Effector memory CD4-positive, alpha-beta T cell (primary cell): ENCODE measurements around the gene XYLT2.
"Not testable (repeated sequence)": the region's sequence is repeated elsewhere in the genome, so short reads cannot be mapped to it uniquely, and the experiment has no call there.

Source experiments
- DNase-seq, 3 donors: peaks; one replicate each; pipeline ENCODE4 v3.0.0-alpha.2; 2020
- H3K27ac ChIP-seq: 2 replicates; pipeline ENCODE4 v1.7.0; 2013; ENCODE audit warnings: mild to moderate bottlenecking, low read length, moderate library complexity; ENCODE audit not compliant: insufficient read depth, poor library complexity, severe bottlenecking
- H3K27me3 ChIP-seq: replicated peaks from 2 replicates; pipeline ENCODE4 v1.7.0; 2013; ENCODE audit warnings: mild to moderate bottlenecking, low read length; ENCODE audit not compliant: insufficient read depth, control insufficient read depth, poor library complexity, severe bottlenecking
- H3K36me3 ChIP-seq: 2 replicates; pipeline ENCODE4 v1.7.0; 2013; ENCODE audit warnings: mild to moderate bottlenecking, low read length, moderate library complexity; ENCODE audit not compliant: control insufficient read depth, insufficient read depth
- H3K4me1 ChIP-seq: 2 replicates; pipeline ENCODE4 v1.7.0; 2013; ENCODE audit warnings: low read length, mild to moderate bottlenecking; ENCODE audit not compliant: control insufficient read depth, insufficient read depth, poor library complexity, severe bottlenecking
- H3K4me3 ChIP-seq: 2 replicates; pipeline ENCODE4 v1.7.0; 2013; ENCODE audit warnings: low read length, low read depth, mild to moderate bottlenecking; ENCODE audit not compliant: insufficient read depth, poor library complexity, severe bottlenecking
- H3K9me3 ChIP-seq: 2 replicates; pipeline ENCODE4 v1.7.0; 2013; ENCODE audit warnings: mild to moderate bottlenecking, low read length, moderate library complexity; ENCODE audit not compliant: control insufficient read depth

The XYLT2 gene

DNA sequence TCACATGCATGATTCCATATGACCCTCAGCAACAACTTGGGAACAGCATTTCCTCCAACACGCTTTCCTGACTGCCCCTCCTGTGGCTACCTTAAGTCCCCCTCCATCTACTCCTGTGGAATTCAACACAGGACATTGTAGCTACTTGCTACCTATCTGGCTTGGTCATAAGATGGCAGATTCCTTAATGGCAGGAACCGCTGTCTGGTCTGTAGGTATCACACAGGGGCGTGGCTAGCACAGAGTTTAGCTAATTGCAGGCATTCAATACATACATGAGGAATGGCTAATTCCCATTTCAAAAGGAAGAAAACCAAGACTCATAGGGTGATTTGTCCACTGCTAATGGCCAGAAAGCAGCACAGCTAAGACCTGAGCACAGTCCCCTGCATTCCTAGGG lies 42.8 kb downstream of the XYLT2 start:
- Histone ChIP-seq H3K27me3 (no peaks in the 10 kb centered on the region), H3K4me1 (no peaks in the 10 kb centered on the region), H3K36me3 (peaks cover 93% of the 10 kb centered on the region), H3K4me3 (no peak overlapping the region), H3K9me3 (no peaks in the 10 kb centered on the region), H3K27ac (no peak overlapping the region)
- DNase-seq, result no peak

DNA sequence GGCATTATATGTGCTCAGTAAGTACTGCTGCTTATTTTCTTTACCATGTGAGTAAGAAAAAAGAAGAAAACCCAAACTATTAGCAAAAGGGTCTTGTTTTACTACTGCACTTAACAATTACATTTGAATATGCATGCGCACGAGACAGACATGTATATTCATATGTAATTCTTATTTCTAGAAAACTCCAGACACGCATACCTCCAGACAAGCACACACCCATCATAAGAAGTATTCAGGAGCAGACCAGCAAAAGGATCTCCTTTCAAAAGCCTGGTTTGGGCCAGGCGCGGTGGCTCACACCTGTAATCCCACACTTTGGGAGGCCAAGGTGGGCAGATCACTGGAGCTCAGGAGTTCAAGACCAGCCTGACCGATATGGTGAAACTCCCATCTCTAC lies 43.6 kb downstream of the XYLT2 start:
- H3K27ac ChIP-seq, result no peak overlapping the region
- H3K4me1 ChIP-seq, result no peaks in the 10 kb centered on the region
- DNase-seq, result no peak
- H3K27me3 ChIP-seq, result no peaks in the 10 kb centered on the region
- H3K9me3 ChIP-seq, result no peaks in the 10 kb centered on the region
- peaks cover 93% of the 10 kb centered on the region for H3K36me3 ChIP-seq
- H3K4me3 ChIP-seq, result no peak overlapping the region

DNA sequence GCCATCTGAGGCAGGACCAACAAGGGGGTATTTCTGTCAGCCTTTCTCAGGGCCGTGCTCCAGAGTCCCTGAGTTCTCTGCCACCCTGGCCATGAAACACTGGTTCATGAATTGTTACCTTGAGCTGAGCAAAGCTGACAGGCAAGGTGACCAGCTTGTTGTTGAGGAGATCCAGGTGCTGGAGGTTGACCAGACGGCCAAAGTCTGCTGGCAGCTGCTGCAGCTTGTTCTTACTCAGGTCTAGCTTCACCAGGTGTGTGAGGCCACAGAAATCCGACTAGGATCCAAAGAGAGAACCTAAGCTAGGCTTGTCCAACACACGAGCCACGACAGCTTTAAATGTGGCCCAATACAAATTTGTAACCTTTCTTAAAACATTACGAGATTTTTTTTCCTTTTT lies 46.7 kb downstream of the XYLT2 start:
- Histone ChIP-seq H3K4me1 (peaks cover 13% of the 10 kb centered on the region), H3K9me3 (no peaks in the 10 kb centered on the region), H3K36me3 (peaks cover 63% of the 10 kb centered on the region), H3K27me3 (no peaks in the 10 kb centered on the region), H3K4me3 (no peak overlapping the region), H3K27ac (no peak overlapping the region)
- DNase-seq, result no peak

DNA sequence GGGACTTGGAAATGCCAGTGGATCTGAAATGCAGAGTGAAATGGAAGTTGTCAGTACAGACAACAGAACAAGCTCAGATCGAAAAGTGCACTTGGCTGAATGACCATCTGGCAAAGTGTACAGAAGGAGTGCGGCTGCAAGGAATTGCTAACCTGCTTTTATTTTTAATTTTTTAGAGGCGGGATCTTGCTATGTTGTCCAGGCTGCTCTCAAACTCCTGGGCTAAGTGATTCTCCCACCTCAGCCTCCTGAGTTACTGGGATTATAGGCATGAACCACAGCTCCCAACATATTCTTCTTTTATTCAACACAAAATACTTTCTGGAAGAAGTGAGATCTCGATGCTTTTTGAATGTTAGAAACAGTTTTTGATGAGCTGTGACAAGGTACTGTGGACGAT lies 47.8 kb downstream of the XYLT2 start:
- peaks cover 56% of the 10 kb centered on the region for H3K36me3 ChIP-seq
- H3K9me3 ChIP-seq, result no peaks in the 10 kb centered on the region
- H3K27me3 ChIP-seq, result no peaks in the 10 kb centered on the region
- peaks cover 13% of the 10 kb centered on the region for H3K4me1 ChIP-seq
- H3K27ac ChIP-seq, result no peak overlapping the region
- H3K4me3 ChIP-seq, result no peak overlapping the region
- DNase-seq, result no peak

DNA sequence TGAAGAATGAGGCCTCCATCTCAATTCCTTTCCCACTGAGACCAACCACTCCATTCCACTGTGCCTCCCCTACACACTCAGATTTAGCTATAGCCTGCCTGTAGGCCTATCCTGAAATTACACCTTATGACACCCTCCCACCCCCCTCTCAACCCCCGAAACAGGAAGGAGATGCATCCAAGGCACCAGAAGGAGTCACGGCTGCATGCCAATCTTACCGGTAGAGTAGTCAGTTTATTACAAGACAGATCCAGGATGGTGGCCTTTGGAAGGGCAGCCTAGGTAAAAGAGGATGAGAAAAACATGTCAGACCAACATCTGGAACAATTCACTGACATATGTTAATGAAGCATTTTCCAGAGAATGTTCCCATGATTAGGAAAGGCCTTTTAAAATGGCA lies 48.8 kb downstream of the XYLT2 start:
- H3K4me3 ChIP-seq, result no peak overlapping the region
- H3K27ac ChIP-seq, result no peak overlapping the region
- H3K36me3 ChIP-seq, result peaks cover 46% of the 10 kb centered on the region

DNA sequence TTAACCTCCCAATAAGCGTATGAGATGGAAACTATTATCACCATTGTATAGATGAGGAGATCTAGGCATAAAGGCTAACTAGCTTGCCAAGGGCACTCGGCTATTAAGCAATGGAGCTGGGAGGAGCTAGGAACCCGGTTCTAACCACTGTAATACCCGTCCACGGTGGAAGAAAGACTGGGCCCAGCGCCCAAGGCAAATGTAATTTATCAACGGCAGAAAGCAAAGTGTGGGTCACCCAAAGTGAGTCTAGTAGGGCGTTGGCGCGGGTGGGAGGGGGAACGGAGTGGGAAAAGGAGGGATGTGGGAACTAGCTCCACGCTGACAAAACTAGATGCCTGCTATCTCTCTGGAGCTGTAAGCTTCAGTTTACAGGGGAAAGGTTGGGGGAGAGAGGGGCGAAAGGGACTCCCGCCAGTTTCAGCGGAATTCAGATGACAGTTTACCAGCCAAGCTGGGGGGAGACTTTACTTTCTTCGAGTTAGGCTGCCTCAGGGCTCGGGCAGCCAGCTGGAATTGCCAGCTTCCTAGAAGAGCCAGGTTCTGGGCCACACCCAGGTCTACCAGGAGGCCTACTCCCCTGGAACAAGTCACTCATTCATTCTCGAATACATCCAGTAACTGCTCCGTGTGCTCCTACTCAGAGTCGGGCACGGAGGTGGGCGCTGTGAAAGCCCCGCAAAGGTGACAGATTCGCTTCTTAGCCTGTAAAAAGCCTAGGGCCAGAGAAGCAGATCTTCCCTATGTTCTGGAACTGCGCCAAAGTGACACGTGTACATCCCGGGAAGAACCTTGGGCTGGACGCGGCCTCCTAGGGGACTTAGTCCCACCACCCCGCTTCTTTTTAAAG lies 50.6 kb downstream of the XYLT2 start:
- H3K27me3 ChIP-seq, result no peaks in the 10 kb centered on the region
- peak overlapping the region; percentile 82 for H3K27ac ChIP-seq
- peaks cover 30% of the 10 kb centered on the region for H3K36me3 ChIP-seq
- peak overlapping the region; percentile 94 for H3K4me3 ChIP-seq
- no peaks in the 10 kb centered on the region for H3K9me3 ChIP-seq
- H3K4me1 ChIP-seq, result peaks cover 13% of the 10 kb centered on the region
- DNase-seq, result no peak

More for the DNA sequence above, 48.8 kb downstream of the XYLT2 start:
- H3K4me1 ChIP-seq, result peaks cover 13% of the 10 kb centered on the region
- no peaks in the 10 kb centered on the region for H3K27me3 ChIP-seq
- no peak for DNase-seq
- H3K9me3 ChIP-seq, result no peaks in the 10 kb centered on the region

DNA sequence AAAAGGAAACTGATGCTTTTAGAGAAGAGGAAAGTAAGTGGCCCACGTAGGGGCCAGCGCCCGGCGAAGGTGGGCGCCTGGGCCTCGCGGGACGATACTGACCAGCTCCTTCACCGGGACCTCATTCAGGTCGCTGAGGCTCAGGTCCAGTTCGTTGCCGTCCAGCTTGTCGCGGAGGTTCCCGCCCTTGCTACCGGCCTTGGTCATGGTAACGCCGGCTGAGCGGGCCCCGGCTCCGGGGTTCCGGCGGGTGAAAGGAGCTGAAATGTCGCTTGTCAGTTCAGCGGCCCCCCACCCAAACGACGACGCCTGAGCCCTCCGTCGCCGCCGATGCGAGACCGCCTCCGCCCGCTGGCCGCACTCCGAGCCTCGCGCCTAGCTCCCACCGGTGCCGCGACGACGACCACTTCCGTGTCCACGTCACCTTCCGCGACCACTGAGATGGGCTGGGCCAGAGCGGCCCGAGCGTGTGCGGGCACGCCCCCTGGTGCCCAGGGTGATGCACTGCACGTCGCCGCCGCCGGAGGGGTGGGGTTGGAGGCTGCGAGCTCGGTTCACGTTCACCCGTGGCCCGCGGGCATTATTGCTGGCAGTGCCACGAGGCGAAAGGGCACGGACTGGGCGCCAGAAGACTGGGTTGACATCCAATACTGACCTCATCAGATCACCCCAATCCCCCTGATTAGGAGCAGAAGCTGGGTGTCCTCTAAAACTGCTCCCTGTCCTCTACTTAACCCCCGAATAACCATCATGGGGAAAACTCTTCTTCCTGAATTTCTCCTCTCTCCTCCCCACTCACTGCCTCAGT lies 51.4 kb downstream of the XYLT2 start, which contains the start of gene LRRC59:
LRRC59 (minus strand) TSS at position 413 of the 808 bp plus-strand sequence; CDS start at position 207, 206 bp downstream.
- Histone ChIP-seq H3K4me3 (peak within 1 kb of the TSS; percentile 94), H3K27ac (peak within 1 kb of the TSS; percentile 82), H3K27me3 (no peaks in the 10 kb centered on the region), H3K4me1 (peaks cover 13% of the 10 kb centered on the region), H3K36me3 (peaks cover 22% of the 10 kb centered on the region), H3K9me3 (no peaks in the 10 kb centered on the region)
- DNase-seq, result peak; percentile 85 to 88 (median 88)

DNA sequence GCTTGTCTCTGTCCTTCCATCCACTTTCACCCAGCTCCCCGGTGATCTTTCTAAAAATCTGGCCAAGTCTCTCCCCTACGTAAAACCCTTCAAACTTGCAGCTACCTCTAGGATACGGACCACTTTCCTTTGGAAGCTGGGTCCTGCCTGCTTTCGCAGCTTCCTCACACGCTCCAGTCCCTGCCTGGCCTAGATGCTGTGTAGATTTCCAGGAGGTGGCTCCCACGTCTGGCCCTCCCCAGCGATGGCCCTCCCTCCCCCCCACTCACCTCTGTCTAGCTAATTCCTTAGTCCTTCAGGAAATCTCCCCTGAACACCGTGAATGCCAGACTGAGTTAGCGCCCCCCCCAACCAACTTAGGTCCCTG lies 52.0 kb downstream of the XYLT2 start:
- Histone ChIP-seq H3K4me1 (peaks cover 13% of the 10 kb centered on the region), H3K4me3 (no peak overlapping the region), H3K27me3 (no peaks in the 10 kb centered on the region), H3K36me3 (peaks cover 16% of the 10 kb centered on the region), H3K9me3 (no peaks in the 10 kb centered on the region), H3K27ac (no peak overlapping the region)
- no peak for DNase-seq

DNA sequence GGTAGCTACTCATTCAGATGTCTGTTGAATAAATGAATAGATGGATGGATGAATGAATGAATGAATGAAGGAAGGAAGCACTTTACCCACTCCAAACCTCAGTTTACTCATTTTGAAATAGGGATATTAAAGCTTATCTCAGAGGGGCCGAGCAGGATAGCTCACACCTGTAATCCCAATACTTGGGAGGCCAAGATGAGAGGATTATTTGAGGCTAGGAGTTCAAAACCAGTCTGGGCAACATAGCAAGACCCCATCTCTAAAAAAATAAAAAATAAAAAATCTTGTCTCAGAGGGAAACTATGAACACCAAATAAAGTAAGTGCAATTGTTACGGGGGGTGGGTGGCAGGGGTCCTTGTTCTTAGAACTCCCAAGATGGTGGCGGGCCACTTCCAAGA lies 52.7 kb downstream of the XYLT2 start:
- H3K9me3 ChIP-seq, H3K27ac ChIP-seq, DNase-seq, H3K36me3 ChIP-seq, H3K27me3 ChIP-seq, H3K4me3 ChIP-seq: not testable (repeated sequence)
- H3K4me1 ChIP-seq, result peaks cover 13% of the 10 kb centered on the region

DNA sequence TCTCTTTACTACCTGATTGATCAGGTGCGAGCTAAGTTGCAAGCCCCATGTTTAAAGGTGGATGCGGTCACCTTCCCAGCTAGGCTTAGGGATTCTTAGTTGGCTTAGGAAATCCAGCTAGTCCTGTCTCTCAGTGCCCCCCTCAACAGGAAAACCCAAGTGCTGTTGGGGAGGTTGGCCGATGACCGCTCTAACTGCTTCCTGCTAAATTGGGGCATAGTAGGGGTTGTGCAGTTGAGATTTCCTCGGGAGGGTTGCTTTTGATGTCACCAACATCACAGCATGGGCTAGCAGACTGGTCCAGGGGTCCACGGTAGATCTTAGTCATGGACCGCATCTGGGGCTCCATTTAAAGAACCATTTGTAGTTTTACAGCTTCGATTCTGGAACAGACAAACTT lies 53.7 kb downstream of the XYLT2 start:
- H3K9me3 ChIP-seq, H3K27me3 ChIP-seq, H3K36me3 ChIP-seq, H3K27ac ChIP-seq, H3K4me3 ChIP-seq, DNase-seq: not testable (repeated sequence)
- peaks cover 13% of the 10 kb centered on the region for H3K4me1 ChIP-seq
